ENCODE results near the gene ARMC9. TPM values are rescaled to one million over a fixed set of nuclear protein-coding genes. Genes with fewer than 3 reads are reported as not detected.

The ARMC9 gene
- total RNA-seq, 1 donor from 2014 or later = 8.4 TPM

DNA sequence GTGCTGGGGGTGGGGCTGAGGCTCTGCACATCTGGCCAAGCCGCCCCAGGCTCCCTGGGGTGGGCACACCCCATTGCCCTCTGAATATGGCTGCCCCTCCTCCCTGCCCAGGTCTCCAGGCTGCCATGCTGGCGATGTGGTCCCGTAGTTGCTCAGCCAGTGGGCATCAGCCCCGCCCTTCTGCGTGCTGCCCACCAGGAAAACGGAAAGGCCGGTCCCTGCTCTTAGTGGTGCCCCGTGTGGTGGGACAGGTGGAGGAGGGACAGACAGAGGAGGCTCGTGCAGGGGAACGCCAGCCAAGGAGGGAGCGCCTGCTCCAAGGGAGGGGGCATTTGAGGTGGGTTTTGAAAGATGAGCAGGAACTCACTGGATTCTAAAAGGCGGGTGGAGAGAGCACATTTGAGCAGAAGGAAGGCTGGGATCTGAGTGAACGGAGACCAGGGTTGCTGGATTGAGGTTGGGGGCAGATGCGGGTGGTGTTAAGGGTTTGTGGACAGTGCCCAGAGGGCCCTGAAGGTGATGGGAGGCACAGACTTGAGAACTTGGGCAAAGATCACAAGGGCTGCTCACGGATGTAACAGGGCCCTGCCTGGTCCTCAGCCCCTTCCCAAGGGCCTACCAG lies 190.4 kb downstream of the ARMC9 start:
- Histone ChIP-seq H3K36me3 (ENCODE audit: control insufficient read depth, insufficient read depth, low read length) (no peaks in the 10 kb centered on the region), H3K27me3 (ENCODE audit: control insufficient read depth, insufficient read depth, low read length) (no peaks in the 10 kb centered on the region), H3K4me3 (ENCODE audit: low read depth, low read length) (no peak overlapping the region)
- FAIRE-seq (no peak), DNase-seq (ENCODE audit: low read depth) (no peak)
- TF ChIP-seq, protein P1, sequence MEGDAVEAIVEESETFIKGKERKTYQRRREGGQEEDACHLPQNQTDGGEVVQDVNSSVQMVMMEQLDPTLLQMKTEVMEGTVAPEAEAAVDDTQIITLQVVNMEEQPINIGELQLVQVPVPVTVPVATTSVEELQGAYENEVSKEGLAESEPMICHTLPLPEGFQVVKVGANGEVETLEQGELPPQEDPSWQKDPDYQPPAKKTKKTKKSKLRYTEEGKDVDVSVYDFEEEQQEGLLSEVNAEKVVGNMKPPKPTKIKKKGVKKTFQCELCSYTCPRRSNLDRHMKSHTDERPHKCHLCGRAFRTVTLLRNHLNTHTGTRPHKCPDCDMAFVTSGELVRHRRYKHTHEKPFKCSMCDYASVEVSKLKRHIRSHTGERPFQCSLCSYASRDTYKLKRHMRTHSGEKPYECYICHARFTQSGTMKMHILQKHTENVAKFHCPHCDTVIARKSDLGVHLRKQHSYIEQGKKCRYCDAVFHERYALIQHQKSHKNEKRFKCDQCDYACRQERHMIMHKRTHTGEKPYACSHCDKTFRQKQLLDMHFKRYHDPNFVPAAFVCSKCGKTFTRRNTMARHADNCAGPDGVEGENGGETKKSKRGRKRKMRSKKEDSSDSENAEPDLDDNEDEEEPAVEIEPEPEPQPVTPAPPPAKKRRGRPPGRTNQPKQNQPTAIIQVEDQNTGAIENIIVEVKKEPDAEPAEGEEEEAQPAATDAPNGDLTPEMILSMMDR (IDR thresholded peaks at IDR 0.05; ENCODE audit: insufficient read depth, low read length, severe bottlenecking) = no peak

DNA sequence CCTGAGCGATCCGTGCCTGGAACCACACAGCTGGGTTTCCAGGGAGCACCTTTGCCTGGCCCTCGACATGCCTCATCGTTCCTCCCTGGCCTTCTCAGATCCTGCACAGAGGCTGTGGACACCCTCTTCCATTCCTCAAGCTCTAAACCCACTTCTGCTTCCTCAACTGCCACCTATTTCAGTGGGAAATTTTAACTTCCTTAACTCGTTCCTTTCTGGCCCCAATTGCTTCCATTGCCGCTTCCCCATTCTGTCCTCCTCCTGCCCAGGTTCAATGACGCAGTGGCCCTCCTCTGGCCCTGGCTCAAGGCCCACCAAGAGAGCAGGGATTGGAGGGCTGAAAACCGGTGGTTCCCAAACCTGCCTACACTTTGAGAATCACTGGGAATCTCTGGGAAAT lies 192.2 kb downstream of the ARMC9 start:
- no peak for DNase-seq (ENCODE audit: low read depth)
- Histone ChIP-seq H3K36me3 (ENCODE audit: control insufficient read depth, insufficient read depth, low read length) (no peaks in the 10 kb centered on the region), H3K27me3 (ENCODE audit: control insufficient read depth, insufficient read depth, low read length) (no peaks in the 10 kb centered on the region), H3K4me3 (ENCODE audit: low read depth, low read length) (no peak overlapping the region)
- TF ChIP-seq, protein P1 (IDR thresholded peaks at IDR 0.05; ENCODE audit: insufficient read depth, low read length, severe bottlenecking) = no peak
- no peak for FAIRE-seq

DNA sequence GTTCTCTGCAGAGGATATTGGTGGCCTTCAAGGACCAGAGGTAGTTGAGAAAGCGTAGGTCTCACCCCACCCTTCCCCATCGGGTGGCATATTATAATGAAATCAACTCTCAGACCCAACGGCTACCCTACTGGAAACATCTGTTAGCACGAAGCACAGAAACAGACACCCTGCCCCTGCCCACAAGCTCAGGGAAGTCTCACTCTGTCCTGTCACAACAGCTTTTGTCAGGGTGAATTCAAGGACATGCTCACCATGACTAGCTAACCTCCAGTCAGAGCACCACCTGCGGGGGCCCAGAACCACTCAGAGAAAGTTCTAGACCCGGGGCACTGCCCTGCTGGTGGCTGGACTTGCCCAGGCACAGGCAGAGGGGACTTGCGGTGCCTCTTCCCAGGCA lies 193.6 kb downstream of the ARMC9 start:
- FAIRE-seq = peak; percentile 80
- TF ChIP-seq, protein P1 (IDR thresholded peaks at IDR 0.05; ENCODE audit: insufficient read depth, low read length, severe bottlenecking) = no peak

DNA sequence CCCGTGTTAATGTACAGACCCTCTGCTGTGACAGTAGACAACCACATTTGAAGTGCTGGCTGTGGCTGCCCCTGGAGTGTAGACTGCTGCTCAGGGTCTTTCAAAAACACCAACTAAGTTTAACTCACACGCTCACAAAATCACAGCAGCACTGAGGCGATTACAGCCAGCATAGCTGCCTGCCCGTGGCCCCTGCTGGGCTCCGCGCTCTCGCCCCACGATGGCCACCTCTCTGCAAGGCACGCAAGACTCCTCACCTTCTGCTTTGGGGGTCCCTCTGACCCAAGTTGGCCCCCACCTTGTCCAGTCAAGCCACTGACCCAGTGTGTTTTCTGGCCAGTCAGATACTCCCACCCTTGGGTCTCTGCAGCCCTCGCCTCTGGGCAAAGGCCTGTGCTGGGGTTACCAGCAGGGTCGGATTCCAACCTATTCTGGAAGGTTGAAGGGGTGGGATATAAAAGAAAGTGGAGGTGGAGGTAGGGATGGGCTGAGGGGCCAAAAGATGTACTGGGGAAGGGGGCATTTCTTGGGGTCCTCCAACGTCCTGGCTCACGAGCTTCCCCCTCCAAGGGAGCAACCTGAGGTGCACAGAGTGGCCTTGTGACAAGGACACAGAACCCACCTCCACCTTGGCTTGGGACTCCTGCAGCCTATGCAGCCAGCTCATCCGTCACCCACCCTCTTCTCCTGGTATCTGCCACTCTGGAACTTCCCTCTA lies 194.2 kb downstream of the ARMC9 start:
- Histone ChIP-seq H3K4me3 (ENCODE audit: low read depth, low read length) (no peak overlapping the region), H3K27me3 (ENCODE audit: control insufficient read depth, insufficient read depth, low read length) (peaks cover 2% of the 10 kb centered on the region), H3K36me3 (ENCODE audit: control insufficient read depth, insufficient read depth, low read length) (no peaks in the 10 kb centered on the region)
- TF ChIP-seq, protein P1 (IDR thresholded peaks at IDR 0.05; ENCODE audit: insufficient read depth, low read length, severe bottlenecking) = no peak
- DNase-seq (ENCODE audit: low read depth) (no peak), FAIRE-seq (peak; percentile 68)

More for the DNA sequence above, 193.6 kb downstream of the ARMC9 start:
- H3K27me3 ChIP-seq (ENCODE audit: control insufficient read depth, insufficient read depth, low read length) = peaks cover 2% of the 10 kb centered on the region
- H3K36me3 ChIP-seq (ENCODE audit: control insufficient read depth, insufficient read depth, low read length) = no peaks in the 10 kb centered on the region
- DNase-seq (ENCODE audit: low read depth) = no peak
- H3K4me3 ChIP-seq (ENCODE audit: low read depth, low read length) = no peak overlapping the region

DNA sequence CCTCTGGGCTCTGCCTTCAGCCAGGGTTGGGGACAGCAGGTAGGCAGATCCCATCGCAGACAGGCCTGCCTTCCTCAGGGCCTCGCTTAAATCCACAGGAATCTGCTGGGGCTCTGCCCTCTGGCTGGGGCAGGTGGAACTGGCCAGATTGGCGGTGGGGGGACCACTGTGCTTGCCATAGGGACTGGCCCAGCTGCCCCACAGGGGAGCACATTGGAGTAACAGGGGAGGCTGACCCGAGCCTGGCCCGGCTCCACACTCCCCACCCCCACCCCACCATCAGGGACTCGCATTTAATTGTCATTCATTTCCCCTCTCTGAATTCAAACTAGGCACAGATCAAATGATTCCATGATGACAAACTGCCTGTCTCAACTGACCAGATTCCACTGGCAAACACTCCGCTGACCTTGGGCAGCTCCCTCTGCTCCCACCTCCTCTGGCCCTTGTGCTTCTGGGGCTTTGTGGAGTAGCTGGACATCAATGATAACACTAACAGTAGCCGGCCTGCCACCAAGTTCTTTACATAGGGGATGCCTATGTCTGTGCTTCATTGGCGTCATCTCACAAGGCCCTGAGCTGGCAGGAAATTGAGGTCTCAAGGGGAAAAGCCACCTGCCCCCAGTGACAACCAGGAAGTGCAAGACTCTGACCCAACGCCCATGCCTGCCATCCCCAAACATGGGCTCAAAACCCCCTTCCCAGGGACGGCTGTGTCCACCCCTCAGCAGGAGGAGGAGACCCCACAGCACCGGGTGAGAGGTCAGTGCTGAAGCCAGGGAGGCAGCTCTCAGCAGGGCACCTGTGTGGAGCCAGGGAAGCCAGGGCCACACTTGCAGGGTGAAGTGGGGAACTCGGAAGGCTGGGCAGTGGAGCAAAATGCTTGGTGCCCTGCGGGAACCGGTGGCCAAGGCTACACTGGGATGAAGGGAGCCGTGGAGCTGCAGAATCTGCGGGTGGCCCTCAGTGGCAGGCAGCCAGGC lies 195.0 kb downstream of the ARMC9 start:
- DNase-seq (ENCODE audit: low read depth) (no peak), FAIRE-seq (peak; percentile 68)
- Histone ChIP-seq H3K4me3 (ENCODE audit: low read depth, low read length) (no peak overlapping the region), H3K36me3 (ENCODE audit: control insufficient read depth, insufficient read depth, low read length) (no peaks in the 10 kb centered on the region), H3K27me3 (ENCODE audit: control insufficient read depth, insufficient read depth, low read length) (peaks cover 2% of the 10 kb centered on the region)
- TF ChIP-seq, protein P1 (IDR thresholded peaks at IDR 0.05; ENCODE audit: insufficient read depth, low read length, severe bottlenecking) = peak; percentile 6
